Esophagus squamous epithelium (tissue), 4 donors: ENCODE measurements around the gene PRRX2.

ENCODE experiments used
- POLR2A ChIP-seq, 4 donors: fragments of 450-650 bp; IDR thresholded peaks; one replicate each; pipeline ENCODE4 v1.6.1; 2017; ENCODE audit warnings: antibody characterized with exemption in 4 of 4, mild to moderate bottlenecking in 4 of 4, moderate library complexity in 3 of 4
- TF ChIP-seq, protein P1 (sequence below), 6 experiments: fragments of 450-650 bp in 4 of 6; fragments of 200-600 bp in 2 of 6; sonication (generic) in 2 of 6; IDR thresholded peaks; one replicate each; pipeline ENCODE4 v1.5.1; 2016 to 2019; ENCODE audit warnings: antibody characterized with exemption in 6 of 6, mild to moderate bottlenecking in 4 of 6, moderate library complexity in 4 of 6

GRCh38 chr9:129759804-129760502 lies 94.5 kb downstream of the PRRX2 start:
- TF ChIP-seq, protein P1, sequence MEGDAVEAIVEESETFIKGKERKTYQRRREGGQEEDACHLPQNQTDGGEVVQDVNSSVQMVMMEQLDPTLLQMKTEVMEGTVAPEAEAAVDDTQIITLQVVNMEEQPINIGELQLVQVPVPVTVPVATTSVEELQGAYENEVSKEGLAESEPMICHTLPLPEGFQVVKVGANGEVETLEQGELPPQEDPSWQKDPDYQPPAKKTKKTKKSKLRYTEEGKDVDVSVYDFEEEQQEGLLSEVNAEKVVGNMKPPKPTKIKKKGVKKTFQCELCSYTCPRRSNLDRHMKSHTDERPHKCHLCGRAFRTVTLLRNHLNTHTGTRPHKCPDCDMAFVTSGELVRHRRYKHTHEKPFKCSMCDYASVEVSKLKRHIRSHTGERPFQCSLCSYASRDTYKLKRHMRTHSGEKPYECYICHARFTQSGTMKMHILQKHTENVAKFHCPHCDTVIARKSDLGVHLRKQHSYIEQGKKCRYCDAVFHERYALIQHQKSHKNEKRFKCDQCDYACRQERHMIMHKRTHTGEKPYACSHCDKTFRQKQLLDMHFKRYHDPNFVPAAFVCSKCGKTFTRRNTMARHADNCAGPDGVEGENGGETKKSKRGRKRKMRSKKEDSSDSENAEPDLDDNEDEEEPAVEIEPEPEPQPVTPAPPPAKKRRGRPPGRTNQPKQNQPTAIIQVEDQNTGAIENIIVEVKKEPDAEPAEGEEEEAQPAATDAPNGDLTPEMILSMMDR (IDR thresholded peaks at IDR 0.05): no peak
- no peak for TF ChIP-seq POLR2A (IDR thresholded peaks at IDR 0.05)
